K562 (cell line): ENCODE data around the gene ZNF280C.

Experiments
- CEBPZ ChIP-seq: fragments of 150-350 bp; IDR thresholded peaks from 2 replicates; pipeline ENCODE4 v1.6.1; 2014; ENCODE audit warnings: low read depth, mild to moderate bottlenecking, low read length, borderline replicate concordance
- CTCF ChIP-seq, 3 experiments: IDR thresholded peaks in 2 of 3; conservative IDR thresholded peaks in 1 of 3; 2 replicates each; pipeline ENCODE4 v1.5.1; 2011 to 2012; ENCODE audit warnings: low read length in 3 of 3, mild to moderate bottlenecking in 3 of 3, control low read depth in 2 of 3, improper control_type of control experiment in 1 of 3, inconsistent platforms in 1 of 3, low read depth in 1 of 3, mixed read lengths in 1 of 3, moderate library complexity in 1 of 3; ENCODE audit not compliant: insufficient read depth in 2 of 3
- EGR1 ChIP-seq: fragments of 450-650 bp; conservative IDR thresholded peaks from 2 replicates; pipeline ENCODE4 v1.6.1; 2017; ENCODE audit warnings: mild to moderate bottlenecking
- ETV5 ChIP-seq: sonication (generic); formaldehyde crosslinking; IDR thresholded peaks from 2 replicates; pipeline ENCODE4 v1.4.0; 2020; ENCODE audit warnings: low read depth, mild to moderate bottlenecking, missing genetic modification reagents
- MEIS2 ChIP-seq: fragments of 450-650 bp; IDR thresholded peaks from 2 replicates; pipeline ENCODE4 v1.6.1; 2014; ENCODE audit warnings: mild to moderate bottlenecking; ENCODE audit not compliant: partially characterized antibody
- RBM22 ChIP-seq: fragments of 200-400 bp; formaldehyde crosslinking; IDR thresholded peaks from 2 replicates; pipeline ENCODE4 v1.6.1; 2018; ENCODE audit warnings: low read length, low read depth; ENCODE audit not compliant: poor library complexity, severe bottlenecking
- SIX5 ChIP-seq, 2 experiments: IDR thresholded peaks; 2 replicates each; pipeline ENCODE4 v1.6.1; 2011; ENCODE audit warnings: low read length in 2 of 2, borderline replicate concordance in 1 of 2, low read depth in 1 of 2, mild to moderate bottlenecking in 1 of 2, moderate library complexity in 1 of 2; ENCODE audit not compliant: insufficient read depth in 1 of 2
- SP2 ChIP-seq: IDR thresholded peaks from 2 replicates; pipeline ENCODE4 v1.6.1; 2011; ENCODE audit warnings: mild to moderate bottlenecking, low read depth, low read length, moderate library complexity; ENCODE audit not compliant: poor library complexity, severe bottlenecking; ENCODE audit errors: extremely low read depth
- TEAD4 ChIP-seq, 2 experiments: sonication (generic) in 1 of 2; formaldehyde crosslinking in 1 of 2; IDR thresholded peaks; 2 replicates each; pipeline versions ENCODE4 v1.6.1 to v1.8.0; 2012 to 2022; ENCODE audit warnings: borderline replicate concordance in 1 of 2, inconsistent platforms in 1 of 2, low read length in 1 of 2, mild to moderate bottlenecking in 1 of 2, missing genetic modification reagents in 1 of 2
- ZBTB40 ChIP-seq, 2 experiments: fragments of 450-650 bp in 1 of 2; sonication (generic) in 1 of 2; formaldehyde crosslinking in 1 of 2; IDR thresholded peaks; 2 replicates each; pipeline versions ENCODE4 v1.7.1 to v1.9.0; 2016 to 2022; ENCODE audit warnings: inconsistent platforms in 1 of 2, mild to moderate bottlenecking in 1 of 2, missing genetic modification reagents in 1 of 2

GRCh38 chrX:130159776-130160175, 108.9 kb downstream of the ZNF280C start:
- no peak for TF ChIP-seq ZBTB40 (IDR thresholded peaks at IDR 0.05)
- TF ChIP-seq ZBTB40 (CRISPR knock-in tag; IDR thresholded peaks at IDR 0.05) = no peak
- no peak for TF ChIP-seq CTCF (IDR thresholded peaks at IDR 0.05 in 2 of 3, conservative IDR thresholded peaks at IDR 0.05 in 1 of 3; ENCODE audit: insufficient read depth in 2 of 3, low read depth in 1 of 3, low read length in 3 of 3)
- no peak for TF ChIP-seq TEAD4 (IDR thresholded peaks at IDR 0.05; ENCODE audit: low read length)
- no peak for TF ChIP-seq TEAD4 (CRISPR knock-in tag; IDR thresholded peaks at IDR 0.05; ENCODE audit: borderline replicate concordance)
- no peak for TF ChIP-seq EGR1
- no peak for TF ChIP-seq CEBPZ
- TF ChIP-seq ETV5 (CRISPR knock-in tag) = no peak
- no peak for TF ChIP-seq SP2
- no peak for TF ChIP-seq RBM22
- TF ChIP-seq MEIS2 = no peak
- TF ChIP-seq SIX5 (IDR thresholded peaks at IDR 0.05; ENCODE audit: borderline replicate concordance in 1 of 2, insufficient read depth in 1 of 2, low read depth in 1 of 2, low read length in 2 of 2) = no peak
